Spinal cord (tissue), 10 donors: ENCODE results near the gene ATOX1. TPM values are rescaled to one million over a fixed set of nuclear protein-coding genes. Genes with fewer than 3 reads are reported as not detected.

ENCODE experiments used
- DNase-seq, 6 donors: peaks; one replicate each; pipeline versions ENCODE4 v3.0.0 to v3.0.0-alpha.2; 2013 to 2015; ENCODE audit warnings: low spot score in 6 of 6, low read depth in 4 of 6
- H3K27ac ChIP-seq: one replicate; pipeline ENCODE4 v1.5.1; 2013; ENCODE audit warnings: low read depth, low read length, control low read depth
- H3K27me3 ChIP-seq: one replicate; pipeline ENCODE4 v1.6.1; 2013; ENCODE audit warnings: low read length; ENCODE audit not compliant: control insufficient read depth, insufficient read depth
- H3K36me3 ChIP-seq: one replicate; pipeline ENCODE4 v1.6.1; 2013; ENCODE audit warnings: low read length; ENCODE audit not compliant: control insufficient read depth, insufficient read depth
- H3K4me1 ChIP-seq: one replicate; pipeline ENCODE4 v1.6.1; 2013; ENCODE audit warnings: low read length; ENCODE audit not compliant: control insufficient read depth, insufficient read depth
- H3K4me3 ChIP-seq: one replicate; pipeline ENCODE4 v1.5.1; 2013; ENCODE audit warnings: low read depth, low read length, control low read depth
- H3K9me3 ChIP-seq: one replicate; pipeline ENCODE4 v1.6.1; 2013; ENCODE audit warnings: low read length; ENCODE audit not compliant: control insufficient read depth, insufficient read depth
- WGBS: methylation state at CpG from one replicate; pipeline ENCODE4 v1.1.5; 2013; ENCODE audit warnings: missing lambda C conversion rate; ENCODE audit not compliant: insufficient coverage; 5-methylcytosine and 5-hydroxymethylcytosine counted together
- polyA plus RNA-seq, 2 donors: library from polyadenylated mRNA; unstranded; fragments of 120-200 nt; gene quantifications; one replicate each; pipeline ENCODE4 v1.2.1, GENCODE V29; 2013; ENCODE audit not compliant: insufficient read length in 2 of 2
- total RNA-seq, 2 donors: library from RNA; depleted of rRNA in 1 of 2; stranded (reverse); fragments of 120-200 nt in 1 of 2; fragments of >200 nt in 1 of 2; gene quantifications; one replicate each; pipeline versions ENCODE4 v1.2.3 to v1.2.4, GENCODE V29; 2013 to 2014
- donor health status: healthy.

The ATOX1 gene
- total and polyA plus RNA-seq, 4 donors, result 57.3 to 116 (median 104) TPM

GRCh38 chr5:151750121-151750520, 8.3 kb downstream of the ATOX1 start:
- 100% methylated on average over 2 of the region's 4 CpGs for WGBS
- Histone ChIP-seq H3K4me1 (no peaks in the 10 kb centered on the region), H3K9me3 (no peaks in the 10 kb centered on the region), H3K4me3 (no peak overlapping the region), H3K36me3 (peaks cover 5% of the 10 kb centered on the region), H3K27me3 (no peaks in the 10 kb centered on the region), H3K27ac (no peak overlapping the region)
- DNase-seq, result no peak

GRCh38 chr5:151745071-151745705, 13.2 kb downstream of the ATOX1 start:
- Histone ChIP-seq H3K27ac (no peak overlapping the region), H3K36me3 (peaks cover 15% of the 10 kb centered on the region), H3K4me1 (peaks cover 6% of the 10 kb centered on the region), H3K9me3 (no peaks in the 10 kb centered on the region), H3K4me3 (no peak overlapping the region), H3K27me3 (no peaks in the 10 kb centered on the region)
- no peak for DNase-seq
- WGBS, result 67% methylated on average over 6 of the region's 7 CpGs

GRCh38 chr5:151743530-151743929, 14.9 kb downstream of the ATOX1 start:
- Histone ChIP-seq H3K27ac (no peak overlapping the region), H3K4me3 (no peak overlapping the region), H3K27me3 (no peaks in the 10 kb centered on the region), H3K36me3 (peaks cover 12% of the 10 kb centered on the region), H3K9me3 (no peaks in the 10 kb centered on the region), H3K4me1 (peaks cover 13% of the 10 kb centered on the region)
- WGBS, result no CpG with 5 or more reads among the region's 1 CpG
- DNase-seq, result peak in 1 of 6 donors; percentile 10

- no peak overlapping the region for H3K4me3 ChIP-seq
- 47% methylated on average over 7 of the region's 7 CpGs for WGBS
- DNase-seq, result peak in 3 of 6 donors; percentile 59 to 85 (median 83)
- peaks cover 12% of the 10 kb centered on the region for H3K36me3 ChIP-seq
- no peaks in the 10 kb centered on the region for H3K27me3 ChIP-seq
- peaks cover 13% of the 10 kb centered on the region for H3K4me1 ChIP-seq
- no peak overlapping the region for H3K27ac ChIP-seq
- no peaks in the 10 kb centered on the region for H3K9me3 ChIP-seq
Observed at GRCh38 chr5:151742870-151743294, 15.5 kb downstream of the ATOX1 start.

GRCh38 chr5:151741678-151742423, 16.6 kb downstream of the ATOX1 start:
- 100% methylated on average over 1 of the region's 6 CpGs for WGBS
- Histone ChIP-seq H3K9me3 (no peaks in the 10 kb centered on the region), H3K27me3 (no peaks in the 10 kb centered on the region), H3K27ac (no peak overlapping the region), H3K4me1 (peaks cover 13% of the 10 kb centered on the region), H3K36me3 (peaks cover 12% of the 10 kb centered on the region), H3K4me3 (no peak overlapping the region)
- no peak for DNase-seq

- DNase-seq, result no peak
- peaks cover 12% of the 10 kb centered on the region for H3K36me3 ChIP-seq
- H3K9me3 ChIP-seq, result no peaks in the 10 kb centered on the region
- H3K4me1 ChIP-seq, result peaks cover 13% of the 10 kb centered on the region
- no peak overlapping the region for H3K4me3 ChIP-seq
- peak overlapping the region; percentile 92 for H3K27ac ChIP-seq
- 31% methylated on average over 1 of the region's 2 CpGs for WGBS
- no peaks in the 10 kb centered on the region for H3K27me3 ChIP-seq
Observed at GRCh38 chr5:151740958-151741373, 17.5 kb downstream of the ATOX1 start.

GRCh38 chr5:151740336-151740942, 18.0 kb downstream of the ATOX1 start:
- WGBS, result 3% methylated on average over 11 of the region's 11 CpGs
- H3K27ac ChIP-seq, result peak overlapping the region; percentile 92

GRCh38 chr5:151739939-151740335, 18.5 kb downstream of the ATOX1 start:
- Histone ChIP-seq H3K4me1 (peaks cover 13% of the 10 kb centered on the region), H3K4me3 (no peak overlapping the region), H3K27me3 (no peaks in the 10 kb centered on the region), H3K9me3 (no peaks in the 10 kb centered on the region), H3K36me3 (peaks cover 8% of the 10 kb centered on the region), H3K27ac (peak overlapping the region; percentile 92)
- WGBS, result 42% methylated on average over 4 of the region's 4 CpGs
- DNase-seq, result peak in 1 of 6 donors; percentile 59

More at GRCh38 chr5:151740336-151740942, 18.0 kb downstream of the ATOX1 start:
- no peaks in the 10 kb centered on the region for H3K9me3 ChIP-seq
- H3K4me1 ChIP-seq, result peaks cover 13% of the 10 kb centered on the region
- no peak overlapping the region for H3K4me3 ChIP-seq
- no peaks in the 10 kb centered on the region for H3K27me3 ChIP-seq
- H3K36me3 ChIP-seq, result peaks cover 12% of the 10 kb centered on the region
- peak in 5 of 6 donors; percentile 57 to 88 (median 63) for DNase-seq

- Histone ChIP-seq H3K27me3 (no peaks in the 10 kb centered on the region), H3K4me1 (peaks cover 13% of the 10 kb centered on the region), H3K36me3 (peaks cover 4% of the 10 kb centered on the region), H3K9me3 (no peaks in the 10 kb centered on the region), H3K4me3 (no peak overlapping the region), H3K27ac (peak overlapping the region; percentile 92)
- DNase-seq, result no peak
- WGBS, result 100% methylated on average over 1 of the region's 2 CpGs
Observed at GRCh38 chr5:151739395-151739794, 19.0 kb downstream of the ATOX1 start.
